VCaP (cell line): ENCODE results near the gene TSTD2.
"Not testable (repeated sequence)": the region's sequence is repeated elsewhere in the genome, so short reads cannot be mapped to it uniquely, and the experiment has no call there.

Experiments
- H3K27ac ChIP-seq: fragments of 450-650 bp; 2 replicates; pipeline ENCODE4 v1.5.1; 2017
- CTCF ChIP-seq: fragments of 450-650 bp; conservative IDR thresholded peaks from 2 replicates; pipeline ENCODE4 v1.5.1; 2017; ENCODE audit warnings: mild to moderate bottlenecking, moderate library complexity

TSTD2 gene

GRCh38 chr9:97632248-97632984 is 752 bp downstream of the TSTD2 start:
- TF ChIP-seq CTCF, result no peak
- H3K27ac ChIP-seq, result peak overlapping the region; percentile 96

GRCh38 chr9:97630591-97630990 is 2.6 kb downstream of the TSTD2 start:
- peak overlapping the region; percentile 96 for H3K27ac ChIP-seq

GRCh38 chr9:97629156-97629555 is 4.0 kb downstream of the TSTD2 start:
- TF ChIP-seq CTCF, result no peak
- H3K27ac ChIP-seq, result no peak overlapping the region

More at GRCh38 chr9:97630591-97630990, 2.6 kb downstream of the TSTD2 start:
- no peak for TF ChIP-seq CTCF

GRCh38 chr9:97628668-97629067 is 4.5 kb downstream of the TSTD2 start:
- TF ChIP-seq CTCF, result no peak
- no peak overlapping the region for H3K27ac ChIP-seq

- no peak for TF ChIP-seq CTCF
- H3K27ac ChIP-seq, result no peak overlapping the region
Observed at GRCh38 chr9:97627624-97628023, 5.5 kb downstream of the TSTD2 start.

GRCh38 chr9:97625620-97626019 is 7.5 kb downstream of the TSTD2 start:
- no peak for TF ChIP-seq CTCF
- no peak overlapping the region for H3K27ac ChIP-seq

- no peak overlapping the region for H3K27ac ChIP-seq
- TF ChIP-seq CTCF, result no peak
Observed at GRCh38 chr9:97623946-97624345, 9.2 kb downstream of the TSTD2 start.

- H3K27ac ChIP-seq, result not testable (repeated sequence)
Observed at GRCh38 chr9:97622483-97622882, 10.7 kb downstream of the TSTD2 start.

GRCh38 chr9:97620063-97620462 is 13.1 kb downstream of the TSTD2 start:
- not testable (repeated sequence) for H3K27ac ChIP-seq
